Upper lobe of left lung (tissue), 4 donors: ENCODE results near the gene DBNDD1.

Experiments
- POLR2A ChIP-seq, 4 donors: fragments of 450-650 bp; IDR thresholded peaks; one replicate each; pipeline ENCODE4 v1.5.1; 2016 to 2017; ENCODE audit warnings: antibody characterized with exemption in 4 of 4, mild to moderate bottlenecking in 2 of 4
- TF ChIP-seq, protein P1 (sequence below), 6 experiments: fragments of 450-650 bp in 4 of 6; fragments of 200-600 bp in 2 of 6; sonication (generic) in 2 of 6; IDR thresholded peaks; one replicate each; pipeline ENCODE4 v1.5.1; 2016 to 2019; ENCODE audit warnings: antibody characterized with exemption in 6 of 6

DNA sequence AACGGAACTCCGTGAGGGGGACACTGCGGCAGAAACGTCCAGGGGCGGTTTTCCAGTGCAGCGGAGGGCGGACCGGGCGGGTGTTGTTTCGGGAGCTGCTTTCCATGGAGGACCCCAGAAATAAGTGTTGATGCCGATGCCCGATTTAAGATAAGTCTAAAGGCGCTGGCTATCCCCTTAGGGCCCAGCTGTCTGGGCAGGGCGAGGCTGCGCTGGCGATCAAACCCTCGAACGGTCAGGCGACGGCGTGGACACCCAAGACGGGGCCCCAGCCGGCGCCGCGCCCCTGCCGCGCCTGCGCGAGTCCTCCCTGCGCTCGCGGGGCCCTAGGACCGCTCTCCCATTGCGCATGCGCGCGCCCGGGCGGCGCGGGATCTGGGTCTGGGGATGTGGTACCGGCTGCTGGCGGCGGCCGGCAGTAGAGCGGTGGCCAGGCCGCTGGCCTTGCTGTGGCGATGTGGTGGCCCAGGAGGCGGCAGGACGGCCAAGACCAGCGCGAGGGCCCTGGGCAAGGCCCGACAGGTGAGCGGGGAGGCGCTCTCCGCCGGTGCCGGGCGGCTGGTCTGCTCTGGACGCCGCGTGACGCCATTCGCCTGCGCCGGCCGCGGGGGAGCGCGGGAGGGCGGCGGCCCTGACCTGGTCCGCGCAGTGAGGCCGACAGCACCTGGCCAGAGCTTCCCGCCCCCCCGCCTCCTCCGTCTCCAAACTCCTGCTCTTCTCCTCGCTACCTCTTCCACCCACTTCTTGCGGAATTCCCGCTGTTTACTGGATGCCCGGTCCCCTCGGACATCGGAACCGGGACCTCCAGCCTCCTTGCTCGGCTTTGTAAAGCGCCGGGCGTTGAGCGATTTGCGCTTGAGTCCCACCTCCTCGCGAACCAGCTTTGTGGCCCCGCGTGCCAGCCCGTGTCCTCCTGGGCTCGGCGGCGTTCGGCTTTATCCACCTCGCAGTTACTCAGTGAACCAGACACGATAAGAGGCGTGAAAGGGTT is 46.7 kb downstream of the DBNDD1 start:
- TF ChIP-seq, protein P1, sequence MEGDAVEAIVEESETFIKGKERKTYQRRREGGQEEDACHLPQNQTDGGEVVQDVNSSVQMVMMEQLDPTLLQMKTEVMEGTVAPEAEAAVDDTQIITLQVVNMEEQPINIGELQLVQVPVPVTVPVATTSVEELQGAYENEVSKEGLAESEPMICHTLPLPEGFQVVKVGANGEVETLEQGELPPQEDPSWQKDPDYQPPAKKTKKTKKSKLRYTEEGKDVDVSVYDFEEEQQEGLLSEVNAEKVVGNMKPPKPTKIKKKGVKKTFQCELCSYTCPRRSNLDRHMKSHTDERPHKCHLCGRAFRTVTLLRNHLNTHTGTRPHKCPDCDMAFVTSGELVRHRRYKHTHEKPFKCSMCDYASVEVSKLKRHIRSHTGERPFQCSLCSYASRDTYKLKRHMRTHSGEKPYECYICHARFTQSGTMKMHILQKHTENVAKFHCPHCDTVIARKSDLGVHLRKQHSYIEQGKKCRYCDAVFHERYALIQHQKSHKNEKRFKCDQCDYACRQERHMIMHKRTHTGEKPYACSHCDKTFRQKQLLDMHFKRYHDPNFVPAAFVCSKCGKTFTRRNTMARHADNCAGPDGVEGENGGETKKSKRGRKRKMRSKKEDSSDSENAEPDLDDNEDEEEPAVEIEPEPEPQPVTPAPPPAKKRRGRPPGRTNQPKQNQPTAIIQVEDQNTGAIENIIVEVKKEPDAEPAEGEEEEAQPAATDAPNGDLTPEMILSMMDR (IDR thresholded peaks at IDR 0.05) = peak in 5 of 6 experiments; percentile 10 to 49 (median 35)
- TF ChIP-seq POLR2A (IDR thresholded peaks at IDR 0.05) = peak in 3 of 4 donors; percentile 82 to 96 (median 90)
